PC-3 (cell line): ENCODE results near the gene SH3BP4. TPM values are rescaled to one million over a fixed set of nuclear protein-coding genes. Genes with fewer than 3 reads are reported as not detected.

Experiments used
- ATAC-seq: fragments of 200-7000 bp; cut with Tn5 transposase; 2 replicates; pipeline ENCODE4 v1.9.1; 2020; ENCODE audit warnings: mild to moderate bottlenecking, moderate library complexity
- BruUV-seq: library from RNA; stranded (reverse); fragments of 400-500 nt; replicated peaks from 2 replicates; lab custom pipeline; 2021; lab: Mats Ljungman, UMichigan
- CTCF ChIA-PET: fragments of 300-600 bp; sonication (Branson Sonifier 250); formaldehyde crosslinking; loops from one replicate; lab custom pipeline; 2022; ENCODE audit warnings: antibody characterized with exemption; lab: Charles Lee
- POLR2A ChIA-PET: fragments of 300-600 bp; sonication (Branson Sonifier 250); formaldehyde crosslinking; loops from one replicate; lab custom pipeline; 2022; ENCODE audit warnings: antibody characterized with exemption; ENCODE audit not compliant: unreplicated experiment; lab: Charles Lee
- DNase-seq: peaks from one replicate; pipeline ENCODE4 v3.0.0-alpha.2; 2015
- H2AFZ ChIP-seq: fragments of 300-600 bp; sonication (generic); 2 replicates; pipeline ENCODE4 v1.6.0; 2016; ENCODE audit warnings: antibody characterized with exemption, low read length
- H3F3A ChIP-seq: fragments of 300-600 bp; sonication (generic); one replicate; pipeline ENCODE4 v1.6.0; 2017; ENCODE audit warnings: antibody characterized with exemption, low read length, control low read depth, mild to moderate bottlenecking; ENCODE audit not compliant: unreplicated experiment
- H3K27ac ChIP-seq: fragments of 300-600 bp; sonication (generic); 2 replicates; pipeline ENCODE4 v1.5.1; 2016; ENCODE audit warnings: mild to moderate bottlenecking, low read length
- H3K27me3 ChIP-seq: fragments of 300-600 bp; sonication (generic); 2 replicates; pipeline ENCODE4 v1.6.1; 2016; ENCODE audit warnings: low read length, mixed read lengths
- H3K36me3 ChIP-seq: fragments of 300-600 bp; sonication (generic); 2 replicates; pipeline ENCODE4 v1.6.1; 2016; ENCODE audit warnings: low read depth, mixed run types, low read length, mixed read lengths
- H3K4me1 ChIP-seq: fragments of 300-600 bp; sonication (generic); 2 replicates; pipeline ENCODE4 v1.5.1; 2016; ENCODE audit warnings: low read length; ENCODE audit not compliant: insufficient read depth
- H3K4me2 ChIP-seq: fragments of 300-600 bp; sonication (generic); 2 replicates; pipeline ENCODE4 v1.6.0; 2016; ENCODE audit warnings: low read length
- H3K4me3 ChIP-seq: fragments of 300-600 bp; sonication (generic); 2 replicates; pipeline ENCODE4 v1.5.1; 2016; ENCODE audit warnings: mild to moderate bottlenecking, low read length, mixed read lengths
- H3K79me2 ChIP-seq: fragments of 300-600 bp; sonication (generic); 2 replicates; pipeline ENCODE4 v1.6.1; 2017; ENCODE audit warnings: low read length, mixed read lengths
- H3K9ac ChIP-seq: fragments of 300-600 bp; sonication (generic); 2 replicates; pipeline ENCODE4 v1.6.0; 2016; ENCODE audit warnings: mild to moderate bottlenecking, low read length
- H3K9me2 ChIP-seq: fragments of 300-600 bp; sonication (generic); replicated peaks from 2 replicates; pipeline ENCODE4 v1.6.1; 2016; ENCODE audit warnings: mixed run types, low read length, mixed read lengths
- H3K9me3 ChIP-seq: fragments of 300-600 bp; sonication (generic); 2 replicates; pipeline ENCODE4 v1.6.1; 2016; ENCODE audit warnings: low read length, mixed read lengths
- H4K20me1 ChIP-seq: fragments of 300-600 bp; sonication (generic); 2 replicates; pipeline ENCODE4 v1.6.1; 2016; ENCODE audit warnings: low read length, mixed read lengths
- EZH2 ChIP-seq: fragments of 300-600 bp; sonication (generic); IDR thresholded peaks from one replicate; pipeline ENCODE4 v1.6.1; 2017; ENCODE audit warnings: antibody characterized with exemption, mild to moderate bottlenecking, low read length; ENCODE audit not compliant: unreplicated experiment
- EZH2phosphoT487 ChIP-seq: fragments of 300-600 bp; sonication (generic); IDR thresholded peaks from 2 replicates; pipeline ENCODE4 v1.6.1; 2018; ENCODE audit warnings: mild to moderate bottlenecking, antibody characterized with exemption, low read length, borderline replicate concordance
- intact Hi-C: fragments of 100-400 bp; cut with micrococcal nuclease; formaldehyde crosslinking; loops from 2 replicates; pipeline ENCODE4 v1.9.0; 2023
- total RNA-seq: library from RNA; depleted of rRNA; stranded (reverse); fragments of >200 nt; gene quantifications from 2 replicates; pipeline ENCODE4 v1.2.3, GENCODE V29; 2014
- TF ChIP-seq, protein P1 (sequence below): fragments of 300-600 bp; sonication (generic); conservative IDR thresholded peaks from 2 replicates; pipeline ENCODE4 v1.5.1; 2017; ENCODE audit warnings: antibody characterized with exemption, low read depth, mild to moderate bottlenecking, low read length

The SH3BP4 gene
- total RNA-seq, 1 experiment from 2014 or later: 35.2 TPM

GRCh38 chr2:234992196-234992595 is 40.4 kb downstream of the SH3BP4 start:
- Histone ChIP-seq H3K79me2 (peaks cover 81% of the 10 kb centered on the region), H3K27me3 (no peaks in the 10 kb centered on the region), H3K9ac (no peak overlapping the region), H3K27ac (no peak overlapping the region), H2AFZ (no peak overlapping the region), H4K20me1 (no peaks in the 10 kb centered on the region), H3K4me1 (peaks cover 21% of the 10 kb centered on the region), H3F3A (no peaks in the 10 kb centered on the region), H3K4me3 (no peak overlapping the region), H3K9me3 (no peaks in the 10 kb centered on the region), H3K36me3 (peaks cover 2% of the 10 kb centered on the region; the same call in 1 of the 2 replicates), H3K9me2 (no peaks in the 10 kb centered on the region), H3K4me2 (no peak overlapping the region)
- intact Hi-C loops: no loop called here
- ChIA-PET POLR2A (no interaction called here), CTCF (no interaction called here)
- TF ChIP-seq EZH2phosphoT487 (no peak), EZH2 (no peak)
- TF ChIP-seq, protein P1, sequence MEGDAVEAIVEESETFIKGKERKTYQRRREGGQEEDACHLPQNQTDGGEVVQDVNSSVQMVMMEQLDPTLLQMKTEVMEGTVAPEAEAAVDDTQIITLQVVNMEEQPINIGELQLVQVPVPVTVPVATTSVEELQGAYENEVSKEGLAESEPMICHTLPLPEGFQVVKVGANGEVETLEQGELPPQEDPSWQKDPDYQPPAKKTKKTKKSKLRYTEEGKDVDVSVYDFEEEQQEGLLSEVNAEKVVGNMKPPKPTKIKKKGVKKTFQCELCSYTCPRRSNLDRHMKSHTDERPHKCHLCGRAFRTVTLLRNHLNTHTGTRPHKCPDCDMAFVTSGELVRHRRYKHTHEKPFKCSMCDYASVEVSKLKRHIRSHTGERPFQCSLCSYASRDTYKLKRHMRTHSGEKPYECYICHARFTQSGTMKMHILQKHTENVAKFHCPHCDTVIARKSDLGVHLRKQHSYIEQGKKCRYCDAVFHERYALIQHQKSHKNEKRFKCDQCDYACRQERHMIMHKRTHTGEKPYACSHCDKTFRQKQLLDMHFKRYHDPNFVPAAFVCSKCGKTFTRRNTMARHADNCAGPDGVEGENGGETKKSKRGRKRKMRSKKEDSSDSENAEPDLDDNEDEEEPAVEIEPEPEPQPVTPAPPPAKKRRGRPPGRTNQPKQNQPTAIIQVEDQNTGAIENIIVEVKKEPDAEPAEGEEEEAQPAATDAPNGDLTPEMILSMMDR: no peak
- ATAC-seq (no peak), DNase-seq (no peak)
- no TSS peak for BruUV-seq

DNA sequence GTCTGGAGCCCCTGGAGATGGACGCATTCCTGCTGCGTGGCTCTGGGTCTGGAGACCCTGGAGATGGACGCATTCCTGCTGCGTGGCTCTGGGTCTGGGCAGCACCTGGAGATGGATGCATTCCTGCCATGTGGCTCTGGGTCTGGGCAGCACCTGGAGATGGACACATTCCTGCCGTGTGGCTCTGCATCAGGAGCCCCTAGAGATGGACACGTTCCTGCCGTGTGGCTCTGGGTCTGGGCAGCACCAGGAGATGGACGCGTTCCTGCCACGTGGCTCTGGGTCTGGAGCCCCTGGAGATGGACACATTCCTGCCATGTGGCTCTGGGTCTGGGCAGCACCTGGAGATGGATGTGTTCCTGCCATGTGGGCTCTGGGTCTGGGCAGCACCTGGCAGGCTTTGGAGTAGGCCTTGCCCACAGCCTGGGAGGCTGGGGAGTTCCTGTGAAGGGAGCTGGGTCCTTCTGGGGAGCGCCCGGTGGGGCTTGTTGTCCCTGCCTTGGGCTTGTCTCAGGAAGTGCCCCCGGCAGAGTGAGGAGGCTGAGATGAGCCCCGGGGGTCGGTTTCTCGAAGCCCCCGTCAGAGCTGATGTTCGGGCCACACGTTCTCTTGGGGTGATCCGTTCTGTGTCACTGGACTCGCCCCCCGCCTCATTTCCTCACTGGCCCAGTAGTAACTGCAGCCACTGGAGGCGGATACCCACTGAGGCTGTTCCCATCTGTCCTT is 41.0 kb downstream of the SH3BP4 start:
- Histone ChIP-seq H3K4me3 (no peak overlapping the region), H3F3A (no peaks in the 10 kb centered on the region), H3K27me3 (no peaks in the 10 kb centered on the region), H3K9me3 (no peaks in the 10 kb centered on the region), H3K4me1 (peaks cover 21% of the 10 kb centered on the region), H2AFZ (no peak overlapping the region), H3K27ac (no peak overlapping the region), H3K36me3 (no peaks in the 10 kb centered on the region; the same call in 1 of the 2 replicates), H3K9ac (no peak overlapping the region), H4K20me1 (no peaks in the 10 kb centered on the region), H3K79me2 (peaks cover 75% of the 10 kb centered on the region), H3K4me2 (no peak overlapping the region), H3K9me2 (no peaks in the 10 kb centered on the region)
- CTCF ChIA-PET: no interaction called here
- DNase-seq (no peak), ATAC-seq (no peak)
- intact Hi-C loops: no loop called here
- TF ChIP-seq EZH2phosphoT487: no peak
- TF ChIP-seq, protein P1: no peak
- TF ChIP-seq EZH2: no peak
- BruUV-seq: no TSS peak
- POLR2A ChIA-PET: no interaction called here

DNA sequence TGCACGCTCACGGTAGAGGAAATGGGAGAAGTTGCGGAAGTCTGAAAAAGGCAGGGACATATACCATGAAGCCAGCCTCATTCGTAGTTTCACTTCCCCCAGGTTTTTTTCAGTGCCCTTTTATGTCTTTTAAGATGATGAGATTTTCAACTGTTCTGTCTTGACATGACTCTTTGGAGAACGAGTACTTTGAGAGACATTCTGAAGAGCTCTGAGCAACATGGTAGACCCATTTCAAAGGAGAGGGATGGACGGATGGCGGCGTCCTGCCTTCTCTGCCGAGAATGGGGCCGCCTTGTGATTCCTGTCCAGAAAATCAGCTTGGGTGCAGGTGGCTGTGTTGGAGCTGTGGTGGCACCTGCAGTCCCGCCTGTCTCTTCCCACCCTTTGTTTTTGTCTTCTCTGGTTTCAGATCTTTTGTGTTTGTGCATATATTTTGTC is 41.7 kb downstream of the SH3BP4 start:
- DNase-seq (no peak), ATAC-seq (no peak)
- Histone ChIP-seq H3F3A (no peaks in the 10 kb centered on the region), H3K4me3 (no peak overlapping the region), H2AFZ (no peak overlapping the region), H3K27ac (no peak overlapping the region), H3K9me3 (no peaks in the 10 kb centered on the region), H3K9me2 (no peaks in the 10 kb centered on the region), H3K36me3 (no peaks in the 10 kb centered on the region; the same call in 1 of the 2 replicates), H4K20me1 (no peaks in the 10 kb centered on the region), H3K79me2 (peaks cover 72% of the 10 kb centered on the region), H3K4me1 (peaks cover 16% of the 10 kb centered on the region), H3K27me3 (no peaks in the 10 kb centered on the region), H3K4me2 (no peak overlapping the region), H3K9ac (no peak overlapping the region)
- POLR2A ChIA-PET: no interaction called here
- intact Hi-C loops: no loop called here
- BruUV-seq: no TSS peak
- TF ChIP-seq, protein P1: no peak
- TF ChIP-seq EZH2 (no peak), EZH2phosphoT487 (no peak)
- CTCF ChIA-PET: no interaction called here
